CD1c-positive myeloid dendritic cell (primary cell): Measurements from ENCODE around the gene BMPR1A.

Experiments
- DNase-seq: peaks from one replicate; pipeline ENCODE4 v3.0.0-alpha.2; 2016; ENCODE audit errors: extremely low spot score

The BMPR1A gene

GRCh38 chr10:86756511-86757112 lies at the start of gene BMPR1A:
Gene BMPR1A (plus strand): TSS chr10:86756619. CDS start chr10:86876019, 119,400 bp downstream.
- no peak for DNase-seq

GRCh38 chr10:86706977-86707376 lies 49.4 kb upstream of the BMPR1A start:
- no peak for DNase-seq

DNA sequence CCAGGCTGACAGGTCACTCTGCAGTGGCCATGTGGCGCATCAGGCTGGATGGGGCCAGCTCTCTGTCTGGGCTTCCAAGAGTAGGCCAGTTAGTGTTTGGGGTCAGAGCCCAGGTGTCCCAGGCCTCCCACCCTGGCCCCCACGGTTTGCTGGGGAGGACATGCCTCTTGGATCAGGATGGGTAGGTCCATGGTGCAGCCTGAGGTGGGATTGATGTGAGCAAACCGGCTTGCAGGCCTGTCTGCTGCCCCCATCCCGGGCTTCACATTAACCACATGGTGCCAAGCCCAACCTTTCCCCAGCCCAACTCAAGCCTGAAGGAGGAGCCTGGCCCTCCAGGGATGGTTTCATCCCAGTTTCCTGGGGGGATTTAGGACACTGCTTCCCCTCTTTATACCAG lies 48.9 kb upstream of the BMPR1A start:
- DNase-seq = no peak

- no peak for DNase-seq
Measured at GRCh38 chr10:86708068-86708782, 48.2 kb upstream of the BMPR1A start.

- DNase-seq = no peak
Measured at GRCh38 chr10:86708783-86709380, 47.5 kb upstream of the BMPR1A start.

DNA sequence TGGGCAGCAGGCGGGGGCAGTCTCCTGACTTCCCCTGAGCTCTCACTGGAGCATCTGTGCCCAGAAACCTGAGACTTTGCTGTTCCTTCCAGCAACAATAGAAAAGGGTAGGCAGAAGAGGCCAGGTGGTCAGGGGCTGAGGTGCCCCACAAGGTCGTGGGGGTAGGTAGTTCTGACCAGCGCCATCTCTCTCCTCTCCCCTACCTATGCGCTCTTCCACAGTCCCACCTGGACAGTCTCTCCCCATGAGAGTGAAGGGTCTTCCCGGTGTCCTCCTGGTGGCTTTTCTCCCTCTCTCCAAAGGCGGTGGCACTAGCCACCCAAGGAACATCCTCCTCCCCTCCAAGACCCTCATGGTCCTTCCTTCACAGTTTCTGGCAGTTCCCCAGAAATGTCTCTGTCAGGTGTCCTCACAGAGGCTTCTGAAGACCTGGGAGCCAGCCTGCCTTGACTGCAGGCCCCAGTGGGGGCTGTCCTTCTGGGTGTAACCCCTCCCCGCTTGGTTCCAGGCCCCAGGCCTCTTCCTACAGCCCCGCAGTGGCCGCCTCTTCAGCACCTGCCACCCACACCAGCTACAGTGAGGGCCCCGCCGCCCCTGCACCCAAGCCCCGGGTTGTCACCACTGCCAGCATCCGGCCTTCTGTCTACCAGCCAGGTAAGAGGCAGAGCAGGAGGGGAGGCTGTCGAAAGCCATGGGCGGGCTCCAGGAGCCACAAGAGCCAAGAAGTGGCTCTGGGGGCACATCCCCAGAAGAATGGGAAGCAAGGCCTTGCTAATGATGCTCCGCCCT lies 46.8 kb upstream of the BMPR1A start:
- DNase-seq = no peak

DNA sequence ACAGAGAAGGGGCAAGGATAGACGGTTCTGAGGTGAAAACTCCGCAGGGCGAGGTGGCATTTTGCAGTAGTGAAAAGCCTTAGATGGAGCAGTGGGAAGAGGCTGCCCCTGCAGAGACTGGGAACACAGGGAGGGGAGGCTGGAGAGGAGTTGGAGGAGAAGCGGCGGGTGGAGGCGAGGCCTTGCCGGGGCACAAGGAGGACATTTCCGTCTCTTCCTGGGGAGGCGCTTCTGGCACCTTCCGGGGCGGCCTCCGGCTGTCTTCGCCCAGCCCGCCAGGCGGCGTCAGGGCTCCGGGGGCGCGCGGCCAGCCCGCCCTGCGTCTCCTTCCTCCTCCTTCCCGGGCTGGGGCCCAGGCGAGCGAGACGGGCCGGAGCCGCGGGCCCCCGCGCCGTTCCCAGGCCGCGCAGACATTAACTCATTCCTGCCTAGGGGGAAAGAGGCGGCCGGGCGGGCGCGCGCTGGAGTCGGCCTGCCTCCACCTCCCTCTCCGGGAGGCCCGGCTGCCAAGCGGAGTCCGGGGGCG lies 45.4 kb upstream of the BMPR1A start:
- DNase-seq = peak; percentile 92

- DNase-seq = peak; percentile 30
Measured at GRCh38 chr10:86711513-86712316, 44.7 kb upstream of the BMPR1A start.

- DNase-seq = peak; percentile 10
Measured at GRCh38 chr10:86712317-86712707, 44.1 kb upstream of the BMPR1A start.

DNA sequence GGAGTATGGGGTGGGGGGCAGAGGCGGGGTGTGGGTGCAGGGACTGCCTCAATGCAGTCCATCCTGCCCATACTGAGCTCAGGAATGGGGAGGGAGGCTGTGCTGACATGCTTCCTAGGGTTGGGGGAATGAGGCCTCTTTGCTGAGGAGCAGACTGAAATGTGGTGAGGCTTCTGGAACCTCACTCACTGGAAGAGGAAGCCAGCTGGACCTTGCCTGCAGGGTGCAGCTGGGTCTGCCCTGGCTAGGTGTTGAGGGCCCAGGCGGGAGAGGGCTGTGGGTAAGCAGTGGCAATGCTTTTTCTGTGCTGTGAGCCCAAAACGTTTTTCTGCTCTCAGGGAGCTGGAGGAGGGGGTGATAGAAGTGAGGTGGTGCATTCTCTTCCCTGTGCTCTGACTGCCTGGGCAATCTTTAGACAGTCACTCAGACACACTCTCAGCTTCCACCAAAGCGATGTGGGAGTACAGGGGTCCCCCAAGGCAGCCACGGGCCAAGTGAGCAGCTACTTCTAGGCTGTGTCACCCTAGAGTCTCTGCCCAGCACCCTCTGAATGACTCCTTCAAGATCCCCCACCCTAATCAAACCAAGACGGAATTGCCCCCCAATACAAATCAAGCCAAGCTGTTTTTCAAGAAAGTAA lies 41.1 kb upstream of the BMPR1A start:
- DNase-seq = no peak

DNA sequence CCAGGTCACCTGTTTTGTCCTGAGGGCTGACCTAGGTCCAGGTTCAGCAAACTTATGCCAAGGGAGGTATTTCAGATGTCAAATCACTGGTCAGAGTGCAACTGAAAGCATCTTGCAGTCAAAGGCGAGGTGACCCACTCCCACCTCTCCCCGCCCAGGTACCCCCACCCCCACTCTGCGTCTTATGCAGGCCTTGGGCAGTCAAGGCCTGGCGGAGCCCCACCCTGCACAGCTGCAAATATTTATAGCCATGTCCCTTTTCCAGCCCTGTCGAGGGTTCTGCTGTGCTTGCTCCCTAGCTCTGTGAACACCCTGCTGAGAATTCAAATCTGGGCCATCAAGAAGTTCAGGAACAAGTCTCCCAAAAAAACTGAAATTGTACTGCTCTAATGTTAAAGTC lies 40.6 kb upstream of the BMPR1A start:
- DNase-seq = no peak

DNA sequence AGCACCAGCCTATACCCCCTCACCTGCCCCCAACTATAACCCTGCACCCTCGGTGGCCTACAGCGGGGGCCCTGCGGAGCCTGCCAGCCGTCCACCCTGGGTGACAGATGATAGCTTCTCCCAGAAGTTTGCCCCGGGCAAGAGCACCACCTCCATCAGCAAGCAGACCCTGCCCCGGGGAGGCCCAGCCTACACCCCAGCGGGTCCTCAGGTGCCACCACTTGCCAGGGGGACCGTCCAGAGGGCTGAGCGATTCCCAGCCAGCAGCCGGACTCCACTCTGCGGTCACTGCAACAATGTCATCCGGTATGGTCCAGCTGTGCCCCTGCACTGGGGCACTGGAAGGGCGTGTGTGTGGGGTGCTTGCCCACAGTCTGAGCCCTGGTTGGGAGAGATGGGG lies 40.0 kb upstream of the BMPR1A start:
- DNase-seq = no peak

DNA sequence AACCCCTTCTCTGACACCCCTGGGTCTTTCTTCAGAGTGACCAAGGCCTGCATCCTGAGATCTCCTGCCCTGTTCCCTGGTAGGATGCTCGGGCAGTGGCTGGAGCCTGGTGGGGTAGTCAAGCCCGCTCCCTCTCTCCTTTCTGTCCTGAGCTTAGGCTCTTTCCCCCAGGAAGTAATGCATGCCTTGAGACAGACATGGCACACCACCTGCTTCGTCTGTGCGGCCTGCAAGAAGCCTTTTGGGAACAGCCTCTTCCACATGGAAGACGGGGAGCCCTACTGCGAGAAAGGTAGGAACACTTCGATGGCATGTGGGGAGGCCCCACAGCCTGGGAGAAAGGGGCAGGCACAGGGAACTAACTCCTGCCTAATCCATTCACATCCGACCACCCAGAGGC lies 37.9 kb upstream of the BMPR1A start:
- DNase-seq = no peak

GRCh38 chr10:86721232-86721631 lies 35.2 kb upstream of the BMPR1A start:
- DNase-seq = no peak

- no peak for DNase-seq
Measured at GRCh38 chr10:86723009-86723408, 33.4 kb upstream of the BMPR1A start.

- no peak for DNase-seq
Measured at GRCh38 chr10:86724445-86724844, 32.0 kb upstream of the BMPR1A start.

- DNase-seq = no peak
Measured at GRCh38 chr10:86725980-86726676, 30.3 kb upstream of the BMPR1A start.

- DNase-seq = no peak
Measured at GRCh38 chr10:86726677-86726999, 29.8 kb upstream of the BMPR1A start.

DNA sequence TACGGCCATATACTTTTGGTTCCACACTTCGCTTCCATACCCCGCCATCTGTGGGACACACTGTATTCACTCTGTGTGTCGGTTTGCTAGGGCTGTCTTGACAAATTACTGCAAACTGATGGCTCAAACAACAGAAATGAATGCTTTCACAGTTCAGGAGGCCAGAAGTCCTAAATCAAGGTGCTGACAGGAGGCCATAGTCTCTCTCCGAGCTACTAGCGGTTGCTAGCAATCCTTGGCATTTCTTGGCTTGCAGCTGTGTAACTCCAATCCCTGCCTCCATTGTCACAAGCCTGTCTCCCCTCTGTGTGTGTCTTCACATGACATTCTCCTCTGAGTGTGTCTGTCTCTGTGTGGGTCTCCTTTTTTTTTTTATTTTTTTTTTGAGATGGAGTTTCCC lies 28.9 kb upstream of the BMPR1A start:
- no peak for DNase-seq

DNA sequence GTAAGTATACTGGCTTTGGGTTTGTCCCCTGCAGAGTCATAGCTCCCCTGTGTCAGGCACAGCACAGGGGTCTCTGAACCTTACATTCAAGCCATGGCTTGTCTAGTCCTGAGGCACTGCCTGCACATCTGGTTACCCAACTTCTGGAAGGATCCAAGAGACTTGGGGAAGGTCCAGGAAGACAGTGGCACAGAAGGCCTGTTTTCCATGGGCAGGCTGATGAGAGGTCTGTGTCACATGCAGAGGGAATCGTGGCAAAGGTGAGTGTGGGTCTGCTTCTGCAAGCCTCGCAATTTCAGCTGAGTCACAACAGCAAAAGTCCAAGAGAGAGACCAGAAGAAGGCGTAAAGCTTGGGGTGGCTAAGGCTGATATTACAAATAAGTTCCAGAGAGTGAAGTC lies 28.4 kb upstream of the BMPR1A start:
- DNase-seq = no peak
